ENCODE results near the gene TIMM23. TPM values are rescaled to one million over a fixed set of nuclear protein-coding genes. Genes with fewer than 3 reads are reported as not detected.
"Not testable (repeated sequence)": the region's sequence is repeated elsewhere in the genome, so short reads cannot be mapped to it uniquely, and the experiment has no call there.

The TIMM23 gene
- total RNA-seq, 4 donors from 2014 or later: 17.2 to 52.6 (median 35.9) TPM

GRCh38 chr10:45957928-45958327, 14.4 kb upstream of the TIMM23 start:
- DNase-seq; H3K9me3 ChIP-seq; H3K4me1 ChIP-seq; in situ Hi-C loops (cut with MboI; ENCODE audit: low pct_ligation_motif_present in 1 of 4, low pct_unique_long_range_greater_than_20kb in 1 of 4, low sequenced_read_pairs in 3 of 4); intact Hi-C loops (cut with DNase I; ENCODE audit: low total_unique reads); H3K27me3 ChIP-seq; H3K27ac ChIP-seq; H3K36me3 ChIP-seq; H3K4me3 ChIP-seq: not testable (repeated sequence)
- WGBS, 2 donors (ENCODE audit: low coverage in 1 of 2): 100% methylated on average over 6 of the region's 6 CpGs; no CpG with 5 or more reads in 1 of the 2 donors

- DNase-seq; in situ Hi-C loops (cut with MboI; ENCODE audit: low pct_ligation_motif_present in 1 of 4, low pct_unique_long_range_greater_than_20kb in 1 of 4, low sequenced_read_pairs in 3 of 4); intact Hi-C loops (cut with DNase I; ENCODE audit: low total_unique reads): not testable (repeated sequence)
Measured at GRCh38 chr10:45962686-45963452, 9.4 kb upstream of the TIMM23 start.

DNA sequence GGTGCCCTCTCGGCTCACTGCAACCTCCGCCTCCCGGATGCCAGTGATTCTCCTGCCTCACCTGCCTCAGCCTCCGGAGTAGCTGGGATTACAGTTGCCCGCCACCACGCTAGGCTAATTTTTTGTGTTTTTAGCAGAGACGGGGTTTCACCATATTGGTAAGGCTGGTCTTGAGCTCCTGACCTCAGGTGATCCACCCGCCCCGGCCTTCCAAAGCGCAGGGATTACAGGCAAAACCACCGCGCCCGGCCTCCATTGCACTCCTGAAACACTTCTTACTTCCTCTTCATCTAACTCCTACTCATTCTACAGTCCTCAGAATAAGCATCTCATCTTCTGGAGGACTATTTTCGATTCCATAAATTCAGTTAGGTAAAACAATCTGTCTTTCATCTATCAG, 1.3 kb upstream of the TIMM23 start:
- H3K27me3 ChIP-seq; H3K9me3 ChIP-seq; in situ Hi-C loops (cut with MboI; ENCODE audit: low pct_ligation_motif_present in 1 of 4, low pct_unique_long_range_greater_than_20kb in 1 of 4, low sequenced_read_pairs in 3 of 4); intact Hi-C loops (cut with DNase I; ENCODE audit: low total_unique reads); H3K36me3 ChIP-seq: not testable (repeated sequence)
- WGBS, 2 donors (ENCODE audit: low coverage in 1 of 2): 31% methylated on average over 6 to 10 of the region's 14 CpGs
- Histone ChIP-seq H3K4me3 (peak overlapping the region in 3 of 4 donors; percentile 70 to 74 (median 73)), H3K27ac (peak overlapping the region in 2 of 4 donors; percentile 37 to 77), H3K4me1 (peaks cover 0 to 25% (median 17%) of the 10 kb centered on the region in 4 donors)
- peak; percentile 11 for DNase-seq

More at GRCh38 chr10:45962686-45963452, 9.4 kb upstream of the TIMM23 start:
- not testable (repeated sequence) for H3K4me3 ChIP-seq, H3K9me3 ChIP-seq, H3K27me3 ChIP-seq, H3K4me1 ChIP-seq, H3K27ac ChIP-seq, H3K36me3 ChIP-seq
- 77 to 83% methylated on average over 4 to 6 of the region's 6 CpGs for WGBS, 2 donors (ENCODE audit: low coverage in 1 of 2)

DNA sequence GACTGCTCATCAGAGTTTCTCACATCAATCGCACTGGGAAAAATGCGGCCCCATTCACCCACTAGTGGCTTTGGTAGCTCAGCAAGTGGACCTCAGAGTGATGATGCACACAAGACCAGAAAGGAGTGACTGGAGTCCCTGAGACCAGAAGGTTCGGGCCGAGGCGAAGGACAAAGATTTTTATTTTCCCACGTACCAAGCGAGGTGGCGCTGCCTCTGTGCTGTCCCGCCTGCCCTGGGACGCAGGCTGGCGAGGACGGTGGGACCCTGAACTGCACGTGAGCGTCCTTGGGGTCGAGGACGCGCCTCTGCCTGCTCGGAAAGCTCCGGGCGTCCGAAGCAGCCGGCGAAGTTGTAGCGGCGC, 565 bp upstream of the TIMM23 start:
- DNase-seq: peak; percentile 9
- in situ Hi-C loops (cut with MboI; ENCODE audit: low pct_ligation_motif_present in 1 of 4, low pct_unique_long_range_greater_than_20kb in 1 of 4, low sequenced_read_pairs in 3 of 4); intact Hi-C loops (cut with DNase I; ENCODE audit: low total_unique reads): not testable (repeated sequence)

DNA sequence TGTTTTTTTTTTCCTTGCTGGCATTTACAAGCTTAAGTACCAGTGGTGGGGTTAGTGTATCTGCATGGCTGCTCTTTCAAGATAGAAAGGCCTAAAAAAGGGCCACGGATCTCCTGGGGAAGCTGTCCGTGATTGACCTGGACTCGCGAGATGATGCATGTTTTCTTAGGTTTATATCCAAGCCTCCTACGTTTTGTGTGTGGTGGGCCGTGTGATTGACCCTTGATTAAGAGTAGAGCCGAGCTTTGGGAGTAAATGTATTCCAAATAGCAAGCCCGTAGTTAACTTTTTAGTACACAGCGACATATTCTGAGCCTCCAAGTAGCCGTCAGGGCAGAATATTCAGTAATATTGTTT, 502 bp downstream of the TIMM23 start:
- WGBS, 2 donors (ENCODE audit: low coverage in 1 of 2): 0% methylated on average over 4 to 10 of the region's 10 CpGs
- H3K9me3 ChIP-seq; intact Hi-C loops (cut with DNase I; ENCODE audit: low total_unique reads); DNase-seq; in situ Hi-C loops (cut with MboI; ENCODE audit: low pct_ligation_motif_present in 1 of 4, low pct_unique_long_range_greater_than_20kb in 1 of 4, low sequenced_read_pairs in 3 of 4); H3K27me3 ChIP-seq; H3K36me3 ChIP-seq: not testable (repeated sequence)
- Histone ChIP-seq H3K27ac (peak overlapping the region; percentile 77 to 86 (median 82)), H3K4me3 (peak overlapping the region; percentile 53 to 74 (median 72)), H3K4me1 (peaks cover 0 to 25% (median 17%) of the 10 kb centered on the region in 4 donors)

More for the DNA sequence above, 565 bp upstream of the TIMM23 start:
- H3K27me3 ChIP-seq, H3K9me3 ChIP-seq, H3K36me3 ChIP-seq: not testable (repeated sequence)
- WGBS, 2 donors (ENCODE audit: low coverage in 1 of 2): 0% methylated on average over 25 of the region's 25 CpGs; no CpG with 5 or more reads in 1 of the 2 donors
- Histone ChIP-seq H3K27ac (peak overlapping the region; percentile 77 to 86 (median 82)), H3K4me1 (peaks cover 0 to 25% (median 17%) of the 10 kb centered on the region in 4 donors), H3K4me3 (peak overlapping the region; percentile 70 to 81 (median 74))

DNA sequence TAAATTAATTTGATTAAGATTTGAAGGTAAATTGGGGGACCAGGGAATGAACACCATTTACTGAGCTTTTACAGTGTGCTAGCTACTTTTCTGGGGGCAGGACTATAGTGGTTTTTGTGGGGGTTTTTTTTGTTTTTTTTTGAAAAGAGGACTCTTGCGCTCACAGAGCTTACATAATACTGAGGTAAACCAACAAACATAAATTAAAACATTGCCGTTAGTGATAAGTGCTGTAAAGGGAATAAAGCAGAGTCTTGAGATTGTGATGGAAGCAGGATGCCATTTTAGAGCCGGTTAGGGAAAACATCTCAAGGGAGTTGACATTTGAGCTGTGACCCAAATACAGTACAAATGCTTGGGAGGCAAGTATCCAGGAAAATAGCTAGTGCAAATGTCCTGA, 1.8 kb downstream of the TIMM23 start:
- peaks cover 0 to 25% (median 17%) of the 10 kb centered on the region in 4 donors for H3K4me1 ChIP-seq
- intact Hi-C loops (cut with DNase I; ENCODE audit: low total_unique reads); H3K36me3 ChIP-seq; in situ Hi-C loops (cut with MboI; ENCODE audit: low pct_ligation_motif_present in 1 of 4, low pct_unique_long_range_greater_than_20kb in 1 of 4, low sequenced_read_pairs in 3 of 4); H3K27ac ChIP-seq; H3K4me3 ChIP-seq; DNase-seq; H3K9me3 ChIP-seq; H3K27me3 ChIP-seq: not testable (repeated sequence)
- WGBS, 2 donors (ENCODE audit: low coverage in 1 of 2): 55 to 76% methylated on average over 3 of the region's 3 CpGs

DNA sequence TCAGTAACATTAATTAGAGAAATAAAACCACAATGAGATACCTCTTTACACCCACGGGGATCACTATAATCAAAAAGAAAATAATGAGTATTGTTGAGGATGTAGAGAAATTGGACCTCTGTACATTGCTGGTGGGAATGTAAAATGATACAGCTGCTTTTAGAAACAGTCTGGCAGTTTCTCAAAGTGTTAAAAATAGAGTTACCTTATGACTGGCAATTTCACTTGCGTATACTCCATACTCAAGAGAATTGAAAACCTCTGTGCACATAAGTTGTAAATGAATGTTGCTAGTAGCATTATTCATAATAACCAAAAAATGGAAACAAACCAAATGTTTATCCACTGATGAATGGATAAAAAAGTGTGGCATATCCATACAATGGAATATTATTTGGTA, 6.3 kb downstream of the TIMM23 start:
- H3K27me3 ChIP-seq; DNase-seq; intact Hi-C loops (cut with DNase I; ENCODE audit: low total_unique reads); H3K36me3 ChIP-seq; H3K9me3 ChIP-seq; H3K27ac ChIP-seq; H3K4me1 ChIP-seq; in situ Hi-C loops (cut with MboI; ENCODE audit: low pct_ligation_motif_present in 1 of 4, low pct_unique_long_range_greater_than_20kb in 1 of 4, low sequenced_read_pairs in 3 of 4); H3K4me3 ChIP-seq: not testable (repeated sequence)
- WGBS, 2 donors (ENCODE audit: low coverage in 1 of 2): 69 to 73% methylated on average over 1 of the region's 2 CpGs

DNA sequence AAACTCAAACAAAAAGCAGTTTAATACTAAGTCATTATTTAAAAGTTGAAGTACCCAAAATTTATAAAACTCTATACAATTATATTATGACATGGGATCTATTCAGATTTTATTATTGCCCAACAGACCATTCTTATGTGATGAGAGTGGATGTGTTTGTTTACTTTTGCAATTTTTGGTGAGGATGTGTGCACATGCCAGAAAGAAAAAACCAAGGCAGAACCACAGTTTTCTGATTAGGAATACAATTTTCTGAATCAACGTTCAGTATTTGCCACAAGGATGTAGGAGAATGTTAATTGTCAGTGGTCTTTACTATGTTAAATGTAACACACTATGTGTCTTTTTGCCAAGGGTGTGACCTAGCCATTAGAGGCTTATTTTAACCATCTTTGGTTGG, 9.1 kb downstream of the TIMM23 start:
- H3K9me3 ChIP-seq; H3K4me1 ChIP-seq; H3K27ac ChIP-seq; H3K4me3 ChIP-seq; intact Hi-C loops (cut with DNase I; ENCODE audit: low total_unique reads); H3K27me3 ChIP-seq; in situ Hi-C loops (cut with MboI; ENCODE audit: low pct_ligation_motif_present in 1 of 4, low pct_unique_long_range_greater_than_20kb in 1 of 4, low sequenced_read_pairs in 3 of 4); H3K36me3 ChIP-seq; DNase-seq: not testable (repeated sequence)
- 40 to 64% methylated on average over 1 of the region's 1 CpG for WGBS, 2 donors (ENCODE audit: low coverage in 1 of 2)
